ENCODE data around the gene TBCCD1.

The TBCCD1 gene

GRCh38 chr3:186587183-186587582, 20.0 kb upstream of the TBCCD1 start:
- no peak for TF ChIP-seq TCF12 (IDR thresholded peaks at IDR 0.05; ENCODE audit: low read depth)
- no peak for TF ChIP-seq ZBTB7A (IDR thresholded peaks at IDR 0.05; ENCODE audit: low read depth)
- TF ChIP-seq EP300 (IDR thresholded peaks at IDR 0.05; ENCODE audit: borderline replicate concordance): no peak
- TF ChIP-seq YY1 (IDR thresholded peaks at IDR 0.05; ENCODE audit: low read depth): no peak
- no peak for TF ChIP-seq TEAD4 (IDR thresholded peaks at IDR 0.05)
- no peak for TF ChIP-seq MAX (IDR thresholded peaks at IDR 0.05)

DNA sequence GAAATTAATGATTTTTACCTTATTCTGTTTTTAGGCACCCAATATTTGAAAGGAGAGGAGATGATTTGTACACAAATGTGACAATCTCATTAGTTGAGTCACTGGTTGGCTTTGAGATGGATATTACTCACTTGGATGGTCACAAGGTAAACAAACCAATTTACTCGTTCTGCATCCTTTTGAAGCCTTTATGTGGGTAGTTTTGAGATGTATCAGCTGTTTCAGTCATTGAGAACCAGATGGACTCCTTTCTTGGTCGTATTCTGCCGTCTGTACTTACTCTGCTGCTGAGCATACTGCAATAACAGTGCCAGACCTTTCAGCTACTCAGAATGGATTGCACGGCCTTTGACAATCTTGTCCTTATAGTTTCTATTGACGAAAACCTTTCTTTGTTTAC, 16.7 kb upstream of the TBCCD1 start:
- TF ChIP-seq EP300 (IDR thresholded peaks at IDR 0.05; ENCODE audit: borderline replicate concordance) (no peak), MAX (IDR thresholded peaks at IDR 0.05) (no peak), TAF1 (IDR thresholded peaks at IDR 0.05; ENCODE audit: low read depth) (no peak), YY1 (IDR thresholded peaks at IDR 0.05; ENCODE audit: low read depth) (no peak), CEBPB (IDR thresholded peaks at IDR 0.05) (no peak), TEAD4 (IDR thresholded peaks at IDR 0.05) (no peak), CREB1 (IDR thresholded peaks at IDR 0.05; ENCODE audit: low read depth) (no peak), FOXM1 (IDR thresholded peaks at IDR 0.05; ENCODE audit: borderline replicate concordance, low read depth) (no peak), REST (IDR thresholded peaks at IDR 0.05; ENCODE audit: low read depth) (no peak), TCF12 (IDR thresholded peaks at IDR 0.05; ENCODE audit: low read depth) (no peak), EGR1 (IDR thresholded peaks at IDR 0.05) (no peak), RAD21 (IDR thresholded peaks at IDR 0.05; ENCODE audit: low read depth) (no peak), NFIC (IDR thresholded peaks at IDR 0.05) (no peak), ZBTB7A (IDR thresholded peaks at IDR 0.05; ENCODE audit: low read depth) (no peak)
- TF ChIP-seq, protein P1, sequence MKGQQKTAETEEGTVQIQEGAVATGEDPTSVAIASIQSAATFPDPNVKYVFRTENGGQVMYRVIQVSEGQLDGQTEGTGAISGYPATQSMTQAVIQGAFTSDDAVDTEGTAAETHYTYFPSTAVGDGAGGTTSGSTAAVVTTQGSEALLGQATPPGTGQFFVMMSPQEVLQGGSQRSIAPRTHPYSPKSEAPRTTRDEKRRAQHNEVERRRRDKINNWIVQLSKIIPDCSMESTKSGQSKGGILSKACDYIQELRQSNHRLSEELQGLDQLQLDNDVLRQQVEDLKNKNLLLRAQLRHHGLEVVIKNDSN (IDR thresholded peaks at IDR 0.05): no peak

GRCh38 chr3:186582541-186582940, 15.4 kb upstream of the TBCCD1 start:
- TF ChIP-seq, protein P1 (IDR thresholded peaks at IDR 0.05): no peak
- TF ChIP-seq TEAD4 (IDR thresholded peaks at IDR 0.05) (no peak), TAF1 (IDR thresholded peaks at IDR 0.05; ENCODE audit: low read depth) (no peak), NFIC (IDR thresholded peaks at IDR 0.05) (no peak), EP300 (IDR thresholded peaks at IDR 0.05; ENCODE audit: borderline replicate concordance) (no peak), CREB1 (IDR thresholded peaks at IDR 0.05; ENCODE audit: low read depth) (no peak), ZBTB7A (IDR thresholded peaks at IDR 0.05; ENCODE audit: low read depth) (no peak), MAX (IDR thresholded peaks at IDR 0.05) (no peak), CEBPB (IDR thresholded peaks at IDR 0.05) (no peak), RAD21 (IDR thresholded peaks at IDR 0.05; ENCODE audit: low read depth) (no peak), FOXM1 (IDR thresholded peaks at IDR 0.05; ENCODE audit: borderline replicate concordance, low read depth) (no peak), YY1 (IDR thresholded peaks at IDR 0.05; ENCODE audit: low read depth) (no peak), EGR1 (IDR thresholded peaks at IDR 0.05) (no peak), REST (IDR thresholded peaks at IDR 0.05; ENCODE audit: low read depth) (no peak), TCF12 (IDR thresholded peaks at IDR 0.05; ENCODE audit: low read depth) (no peak)

GRCh38 chr3:186580785-186581184, 13.6 kb upstream of the TBCCD1 start:
- no peak for TF ChIP-seq MAX (IDR thresholded peaks at IDR 0.05)
- no peak for TF ChIP-seq REST (IDR thresholded peaks at IDR 0.05; ENCODE audit: low read depth)
- TF ChIP-seq YY1 (IDR thresholded peaks at IDR 0.05; ENCODE audit: low read depth): no peak
- no peak for TF ChIP-seq CREB1 (IDR thresholded peaks at IDR 0.05; ENCODE audit: low read depth)
- no peak for TF ChIP-seq CEBPB (IDR thresholded peaks at IDR 0.05)
- no peak for TF ChIP-seq TCF12 (IDR thresholded peaks at IDR 0.05; ENCODE audit: low read depth)
- no peak for TF ChIP-seq TEAD4 (IDR thresholded peaks at IDR 0.05)
- TF ChIP-seq TAF1 (IDR thresholded peaks at IDR 0.05; ENCODE audit: low read depth): no peak
- no peak for TF ChIP-seq EP300 (IDR thresholded peaks at IDR 0.05; ENCODE audit: borderline replicate concordance)
- TF ChIP-seq, protein P1 (IDR thresholded peaks at IDR 0.05): no peak
- TF ChIP-seq NFIC (IDR thresholded peaks at IDR 0.05): no peak
- TF ChIP-seq RAD21 (IDR thresholded peaks at IDR 0.05; ENCODE audit: low read depth): no peak
- no peak for TF ChIP-seq ZBTB7A (IDR thresholded peaks at IDR 0.05; ENCODE audit: low read depth)
- no peak for TF ChIP-seq EGR1 (IDR thresholded peaks at IDR 0.05)
- TF ChIP-seq FOXM1 (IDR thresholded peaks at IDR 0.05; ENCODE audit: borderline replicate concordance, low read depth): no peak

All from Ishikawa (cell line).